Measurements from ENCODE around the gene KBTBD2. TPM values are rescaled to one million over a fixed set of nuclear protein-coding genes. Genes with fewer than 3 reads are reported as not detected.
"Not testable (repeated sequence)": the region's sequence is repeated elsewhere in the genome, so short reads cannot be mapped to it uniquely, and the experiment has no call there.

KBTBD2 gene
- total and polyA plus RNA-seq, 12 donors, result 16.0 to 57.0 (median 25.8) TPM

DNA sequence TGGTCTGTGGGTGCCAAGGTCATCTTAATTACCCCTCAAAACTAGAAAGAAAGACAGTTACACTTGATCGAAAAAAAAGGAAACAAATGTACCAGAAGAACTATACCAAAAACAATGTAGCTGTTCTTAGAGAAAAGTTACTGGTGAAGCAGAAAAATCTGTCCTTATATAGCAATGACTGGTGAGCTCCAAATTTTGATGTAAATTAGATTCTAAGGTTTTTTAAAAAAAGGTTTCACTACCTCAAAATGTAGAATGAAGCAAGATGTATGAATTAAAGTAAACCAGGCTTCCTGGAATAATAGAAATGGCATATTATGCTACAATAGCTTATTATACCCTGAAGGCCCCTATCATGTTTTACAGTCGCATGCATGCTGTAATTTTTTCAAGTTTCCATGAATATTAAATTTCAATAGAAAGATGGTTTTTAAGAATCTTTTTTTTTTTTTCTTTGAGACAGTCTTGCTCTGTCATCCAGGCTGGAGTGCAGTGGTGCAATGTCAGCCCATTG, 37.3 kb upstream of the KBTBD2 start:
- no peaks in the 10 kb centered on the region for H3K27me3 ChIP-seq
- H3K4me1 ChIP-seq (replicated peaks in 1 of 2), result peaks cover 0 to 6% of the 10 kb centered on the region in 2 donors
- no peaks in the 10 kb centered on the region for H3K9me3 ChIP-seq (replicated peaks in 1 of 3)
- 88 to 97% (median 91%) methylated on average over 2 of the region's 2 CpGs for WGBS, 4 donors
- TF ChIP-seq POLR2A (IDR thresholded peaks at IDR 0.05) (no peak), CTCF (IDR thresholded peaks at IDR 0.05) (no peak)
- DNase-seq, result no peak
- peaks cover 0 to 41% of the 10 kb centered on the region in 2 donors for H3K36me3 ChIP-seq (replicated peaks in 1 of 2)
- no peak overlapping the region for H3K4me3 ChIP-seq
- intact Hi-C loops (cut with DNase I), result no loop called here
- no peak overlapping the region for H3K27ac ChIP-seq

DNA sequence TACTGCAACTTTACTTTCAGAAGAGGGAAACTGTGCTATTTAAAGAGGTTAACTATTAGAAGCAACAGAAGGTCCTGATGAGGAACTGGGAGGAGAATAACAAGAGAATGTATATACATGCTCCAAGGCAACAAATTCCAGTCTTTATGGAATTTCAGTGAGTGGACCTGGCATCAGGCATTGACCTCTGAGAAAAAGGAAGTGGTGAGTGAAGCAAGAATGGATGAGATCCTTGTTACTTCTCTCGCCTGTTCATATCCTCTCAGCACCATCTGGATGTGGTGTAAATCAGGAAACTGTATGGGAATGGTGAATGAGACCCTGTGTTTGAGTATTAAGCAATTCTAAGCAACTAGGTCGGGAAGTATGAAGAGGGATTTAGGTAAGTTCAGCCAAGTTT, 30.3 kb upstream of the KBTBD2 start:
- H3K27ac ChIP-seq, result no peak overlapping the region
- intact Hi-C loops (cut with DNase I), result no loop called here
- 76 to 86% (median 81%) methylated on average over 2 of the region's 2 CpGs for WGBS, 4 donors
- H3K36me3 ChIP-seq (replicated peaks in 1 of 2), result peaks cover 0 to 47% of the 10 kb centered on the region in 2 donors
- no peak overlapping the region for H3K4me3 ChIP-seq
- no peaks in the 10 kb centered on the region for H3K9me3 ChIP-seq (replicated peaks in 1 of 3)
- TF ChIP-seq POLR2A (IDR thresholded peaks at IDR 0.05) (no peak), CTCF (IDR thresholded peaks at IDR 0.05) (no peak)
- no peaks in the 10 kb centered on the region for H3K4me1 ChIP-seq (replicated peaks in 1 of 2)
- DNase-seq, result no peak
- H3K27me3 ChIP-seq, result no peaks in the 10 kb centered on the region

- H3K27ac ChIP-seq; H3K9me3 ChIP-seq (replicated peaks in 1 of 3); intact Hi-C loops (cut with DNase I); DNase-seq; H3K27me3 ChIP-seq; H3K4me3 ChIP-seq; H3K4me1 ChIP-seq (replicated peaks in 1 of 2): not testable (repeated sequence)
- peaks cover 0 to 56% of the 10 kb centered on the region in 2 donors for H3K36me3 ChIP-seq (replicated peaks in 1 of 2)
- WGBS, 4 donors, result 86 to 95% (median 91%) methylated on average over 2 to 6 of the region's 7 CpGs
Observed at GRCh38 chr7:32916994-32917393, 25.4 kb upstream of the KBTBD2 start.

DNA sequence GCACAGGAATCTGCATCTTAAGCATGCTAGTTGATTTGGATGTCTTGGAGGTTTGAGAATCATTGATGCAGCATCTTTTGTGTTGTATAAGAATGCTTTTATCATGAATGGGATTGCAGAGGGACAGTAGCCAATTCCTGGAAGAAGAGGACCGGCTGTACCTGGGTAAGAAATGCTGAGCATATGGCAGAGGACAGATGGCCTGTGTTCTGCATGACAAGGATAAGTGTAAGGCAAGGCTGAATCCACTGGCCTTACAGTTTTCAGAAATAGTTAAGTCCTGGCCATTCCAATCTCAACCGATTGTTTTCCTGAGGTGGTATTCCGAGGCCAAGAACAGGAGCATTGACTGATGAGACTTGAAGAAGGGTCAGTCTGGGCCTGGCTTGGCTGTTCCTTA, 24.4 kb upstream of the KBTBD2 start:
- H3K27me3 ChIP-seq, result no peaks in the 10 kb centered on the region
- H3K4me3 ChIP-seq, result no peak overlapping the region
- no peak overlapping the region for H3K27ac ChIP-seq
- intact Hi-C loops (cut with DNase I), result no loop called here
- no peaks in the 10 kb centered on the region for H3K4me1 ChIP-seq (replicated peaks in 1 of 2)
- peaks cover 0 to 52% of the 10 kb centered on the region in 2 donors for H3K36me3 ChIP-seq (replicated peaks in 1 of 2)
- no peak for DNase-seq
- WGBS, 4 donors, result 89 to 99% (median 93%) methylated on average over 3 of the region's 3 CpGs
- no peaks in the 10 kb centered on the region for H3K9me3 ChIP-seq (replicated peaks in 1 of 3)
- TF ChIP-seq CTCF (IDR thresholded peaks at IDR 0.05) (no peak), POLR2A (IDR thresholded peaks at IDR 0.05) (no peak)

- Histone ChIP-seq H3K9me3 (replicated peaks in 1 of 3) (no peaks in the 10 kb centered on the region), H3K4me1 (replicated peaks in 1 of 2) (no peaks in the 10 kb centered on the region), H3K27me3 (no peaks in the 10 kb centered on the region), H3K4me3 (no peak overlapping the region), H3K36me3 (replicated peaks in 1 of 2) (peaks cover 0 to 43% of the 10 kb centered on the region in 2 donors), H3K27ac (no peak overlapping the region)
- no peak for TF ChIP-seq CTCF (IDR thresholded peaks at IDR 0.05)
- TF ChIP-seq POLR2A (IDR thresholded peaks at IDR 0.05), result no peak
- intact Hi-C loops (cut with DNase I), result no loop called here
- no peak for DNase-seq
- WGBS, 4 donors, result 93 to 98% (median 95%) methylated on average over 5 of the region's 5 CpGs
Observed at GRCh38 chr7:32915041-32915536, 23.5 kb upstream of the KBTBD2 start.
